ENCODE measurements around the gene NELL2. TPM values are rescaled to one million over a fixed set of nuclear protein-coding genes. Genes with fewer than 3 reads are reported as not detected.

The NELL2 gene
- total RNA-seq, 1 experiment from 2014 or later, result 596 TPM

GRCh38 chr12:44544018-44544417, 332.1 kb downstream of the NELL2 start:
- H3K36me3 ChIP-seq (ENCODE audit: insufficient read depth, low read length, poor library complexity, severe bottlenecking), result no peaks in the 10 kb centered on the region
- no peak overlapping the region for H3K4me3 ChIP-seq (ENCODE audit: low read depth, low read length, poor library complexity, severe bottlenecking)
- no peaks in the 10 kb centered on the region for H3K27me3 ChIP-seq (replicated peaks; ENCODE audit: insufficient read depth, low read depth, low read length, poor library complexity)
- CTCF ChIA-PET, result no interaction called here
- no peak for DNase-seq (ENCODE audit: low spot score)
- peaks cover 3% of the 10 kb centered on the region for H3K4me1 ChIP-seq (ENCODE audit: insufficient read depth, low read length, poor library complexity, severe bottlenecking)
- TF ChIP-seq CTCF (conservative IDR thresholded peaks at IDR 0.05; ENCODE audit: low read depth, low read length) (no peak), EZH2 (IDR thresholded peaks at IDR 0.05; ENCODE audit: borderline replicate concordance, low read depth, low read length, poor library complexity, severe bottlenecking) (no peak)
- no peaks in the 10 kb centered on the region for H3K9me3 ChIP-seq (ENCODE audit: low read depth, low read length, poor library complexity, severe bottlenecking)
- no TSS peak for BruUV-seq (replicated peaks)
- POLR2A ChIA-PET (ENCODE audit: low non-redundant PET), result no interaction called here
- no peak overlapping the region for H3K27ac ChIP-seq (ENCODE audit: low read depth, low read length, poor library complexity, severe bottlenecking)
- intact Hi-C loops (cut with micrococcal nuclease; ENCODE audit: unreplicated experiment), result no loop called here

DNA sequence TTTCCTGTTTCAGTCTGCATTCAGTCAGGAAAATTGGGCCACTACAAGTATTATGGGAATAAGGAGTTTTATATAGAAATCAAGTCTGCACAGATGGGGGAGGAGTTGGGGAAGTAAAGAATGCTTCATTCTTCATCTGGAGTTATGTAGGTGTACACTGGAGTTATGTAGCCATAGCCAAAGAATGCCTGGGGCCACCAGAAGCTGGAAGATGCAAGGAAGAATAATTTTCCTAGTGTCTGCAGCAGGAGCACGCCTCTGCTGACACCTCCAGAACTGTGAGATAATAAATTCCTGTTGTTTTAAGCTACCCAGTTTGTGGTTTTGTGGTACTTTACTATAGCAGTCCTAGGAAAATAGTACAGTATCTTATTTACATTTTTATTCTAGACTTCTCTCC, 333.4 kb downstream of the NELL2 start:
- no peaks in the 10 kb centered on the region for H3K36me3 ChIP-seq (ENCODE audit: insufficient read depth, low read length, poor library complexity, severe bottlenecking)
- BruUV-seq (replicated peaks), result no TSS peak
- no peaks in the 10 kb centered on the region for H3K27me3 ChIP-seq (replicated peaks; ENCODE audit: insufficient read depth, low read depth, low read length, poor library complexity)
- intact Hi-C loops (cut with micrococcal nuclease; ENCODE audit: unreplicated experiment), result no loop called here
- TF ChIP-seq EZH2 (IDR thresholded peaks at IDR 0.05; ENCODE audit: borderline replicate concordance, low read depth, low read length, poor library complexity, severe bottlenecking) (no peak), CTCF (conservative IDR thresholded peaks at IDR 0.05; ENCODE audit: low read depth, low read length) (no peak)
- DNase-seq (ENCODE audit: low spot score), result no peak
- no peaks in the 10 kb centered on the region for H3K4me1 ChIP-seq (ENCODE audit: insufficient read depth, low read length, poor library complexity, severe bottlenecking)
- H3K27ac ChIP-seq (ENCODE audit: low read depth, low read length, poor library complexity, severe bottlenecking), result no peak overlapping the region
- POLR2A ChIA-PET (ENCODE audit: low non-redundant PET), result no interaction called here
- CTCF ChIA-PET, result no interaction called here
- no peak overlapping the region for H3K4me3 ChIP-seq (ENCODE audit: low read depth, low read length, poor library complexity, severe bottlenecking)
- no peaks in the 10 kb centered on the region for H3K9me3 ChIP-seq (ENCODE audit: low read depth, low read length, poor library complexity, severe bottlenecking)

DNA sequence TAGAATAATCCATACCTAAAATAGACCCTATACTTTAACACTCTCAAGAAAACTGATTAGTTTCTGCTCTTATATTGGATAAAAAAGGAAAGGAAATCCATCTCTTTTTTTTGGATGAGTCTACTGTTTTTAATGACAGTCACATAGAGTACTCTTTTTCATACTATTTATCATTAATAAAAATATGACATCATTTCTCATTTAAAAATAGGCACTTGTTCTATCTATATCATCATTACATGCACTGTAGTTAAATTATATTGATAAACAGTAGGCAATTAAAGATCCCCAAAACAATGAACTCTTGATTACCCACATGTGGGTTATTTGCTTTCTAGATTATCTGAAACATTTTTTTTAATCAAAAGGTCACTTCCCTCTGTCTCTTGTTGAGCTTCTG, 338.8 kb downstream of the NELL2 start:
- intact Hi-C loops (cut with micrococcal nuclease; ENCODE audit: unreplicated experiment), result no loop called here
- Histone ChIP-seq H3K4me1 (ENCODE audit: insufficient read depth, low read length, poor library complexity, severe bottlenecking) (peaks cover 3% of the 10 kb centered on the region), H3K4me3 (ENCODE audit: low read depth, low read length, poor library complexity, severe bottlenecking) (no peak overlapping the region), H3K27me3 (replicated peaks; ENCODE audit: insufficient read depth, low read depth, low read length, poor library complexity) (no peaks in the 10 kb centered on the region), H3K27ac (ENCODE audit: low read depth, low read length, poor library complexity, severe bottlenecking) (no peak overlapping the region), H3K36me3 (ENCODE audit: insufficient read depth, low read length, poor library complexity, severe bottlenecking) (no peaks in the 10 kb centered on the region), H3K9me3 (ENCODE audit: low read depth, low read length, poor library complexity, severe bottlenecking) (no peaks in the 10 kb centered on the region)
- ChIA-PET POLR2A (ENCODE audit: low non-redundant PET) (no interaction called here), CTCF (no interaction called here)
- no TSS peak for BruUV-seq (replicated peaks)
- TF ChIP-seq EZH2 (IDR thresholded peaks at IDR 0.05; ENCODE audit: borderline replicate concordance, low read depth, low read length, poor library complexity, severe bottlenecking), result no peak
- no peak for TF ChIP-seq CTCF (conservative IDR thresholded peaks at IDR 0.05; ENCODE audit: low read depth, low read length)
- no peak for DNase-seq (ENCODE audit: low spot score)

Data from A673 (cell line).